Measurements from ENCODE around the gene NTM.

The NTM gene

DNA sequence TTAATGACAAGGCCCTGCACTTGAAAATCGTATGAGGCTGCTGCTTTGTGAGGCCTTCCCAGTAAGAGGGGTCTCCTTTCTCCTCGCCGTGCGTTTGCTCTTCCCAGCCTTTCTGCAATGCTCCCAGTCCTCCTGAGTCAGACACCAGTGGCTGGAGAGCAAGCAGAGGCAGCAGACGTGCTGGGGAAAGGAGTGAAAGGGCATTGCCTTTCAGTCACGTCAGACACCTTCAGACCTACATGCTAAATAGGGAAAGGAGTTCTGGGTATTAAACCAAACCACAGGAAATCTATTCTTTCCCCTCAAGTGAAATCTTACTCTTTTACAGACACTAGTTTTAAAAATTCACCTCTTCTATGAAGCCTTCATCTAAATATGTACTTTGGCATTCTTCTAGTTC lies 274.8 kb downstream of the NTM start:
- TF ChIP-seq, protein P1, sequence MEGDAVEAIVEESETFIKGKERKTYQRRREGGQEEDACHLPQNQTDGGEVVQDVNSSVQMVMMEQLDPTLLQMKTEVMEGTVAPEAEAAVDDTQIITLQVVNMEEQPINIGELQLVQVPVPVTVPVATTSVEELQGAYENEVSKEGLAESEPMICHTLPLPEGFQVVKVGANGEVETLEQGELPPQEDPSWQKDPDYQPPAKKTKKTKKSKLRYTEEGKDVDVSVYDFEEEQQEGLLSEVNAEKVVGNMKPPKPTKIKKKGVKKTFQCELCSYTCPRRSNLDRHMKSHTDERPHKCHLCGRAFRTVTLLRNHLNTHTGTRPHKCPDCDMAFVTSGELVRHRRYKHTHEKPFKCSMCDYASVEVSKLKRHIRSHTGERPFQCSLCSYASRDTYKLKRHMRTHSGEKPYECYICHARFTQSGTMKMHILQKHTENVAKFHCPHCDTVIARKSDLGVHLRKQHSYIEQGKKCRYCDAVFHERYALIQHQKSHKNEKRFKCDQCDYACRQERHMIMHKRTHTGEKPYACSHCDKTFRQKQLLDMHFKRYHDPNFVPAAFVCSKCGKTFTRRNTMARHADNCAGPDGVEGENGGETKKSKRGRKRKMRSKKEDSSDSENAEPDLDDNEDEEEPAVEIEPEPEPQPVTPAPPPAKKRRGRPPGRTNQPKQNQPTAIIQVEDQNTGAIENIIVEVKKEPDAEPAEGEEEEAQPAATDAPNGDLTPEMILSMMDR (IDR thresholded peaks at IDR 0.05; ENCODE audit: low read depth, low read length): no peak
- Histone ChIP-seq H3K4me1 (no peaks in the 10 kb centered on the region), H3K27me3 (no peaks in the 10 kb centered on the region), H3K36me3 (no peaks in the 10 kb centered on the region), H3K4me3 (ENCODE audit: low read depth, low read length) (no peak overlapping the region), H3K9me3 (no peaks in the 10 kb centered on the region; the same call in 1 of the 2 replicates)
- no peak for DNase-seq

DNA sequence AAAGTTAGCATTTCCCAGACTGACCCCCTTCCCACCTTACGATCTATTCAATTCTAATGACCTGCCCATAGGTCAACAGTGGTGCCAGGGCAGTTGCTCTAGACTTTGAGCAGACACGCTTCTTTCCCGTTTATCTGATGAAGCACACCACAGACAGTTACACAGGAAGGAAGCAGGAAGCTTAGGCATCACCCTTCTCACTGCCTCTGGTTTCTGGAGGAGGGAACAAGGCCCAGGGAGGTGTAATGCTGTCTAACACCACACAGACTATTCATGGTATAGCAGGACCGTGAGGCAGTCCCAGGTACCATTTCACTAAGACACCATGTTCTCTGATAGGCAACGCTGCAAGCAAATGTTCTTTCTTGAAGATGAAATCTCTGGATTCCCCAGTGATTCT lies 279.4 kb downstream of the NTM start:
- H3K4me1 ChIP-seq: no peaks in the 10 kb centered on the region
- H3K9me3 ChIP-seq: no peaks in the 10 kb centered on the region; the same call in 1 of the 2 replicates

DNA sequence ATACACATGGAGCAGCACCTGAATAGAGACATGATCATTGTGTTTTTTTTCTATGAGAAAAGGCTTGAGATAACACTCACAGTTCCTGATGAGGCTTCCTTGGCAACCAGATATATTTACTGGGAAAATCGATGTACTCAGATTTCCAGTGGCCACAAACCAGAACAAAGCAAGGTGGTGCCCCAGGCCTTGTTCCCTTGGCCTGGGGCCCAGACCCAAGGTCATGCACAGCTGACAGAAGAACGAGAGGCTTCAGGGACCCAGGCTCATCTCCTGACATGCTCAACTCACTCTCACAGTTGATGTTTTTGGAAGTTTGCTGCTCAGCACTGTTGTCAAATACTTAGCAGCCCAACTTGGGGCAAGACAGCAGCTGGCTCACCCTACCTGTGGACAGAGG lies 281.8 kb downstream of the NTM start:
- Histone ChIP-seq H3K36me3 (no peaks in the 10 kb centered on the region), H3K9me3 (no peaks in the 10 kb centered on the region; the same call in 1 of the 2 replicates), H3K4me1 (no peaks in the 10 kb centered on the region), H3K4me3 (ENCODE audit: low read depth, low read length) (no peak overlapping the region), H3K27me3 (no peaks in the 10 kb centered on the region)
- DNase-seq: no peak
- TF ChIP-seq, protein P1 (IDR thresholded peaks at IDR 0.05; ENCODE audit: low read depth, low read length): no peak

More for the DNA sequence above, 279.4 kb downstream of the NTM start:
- TF ChIP-seq, protein P1 (IDR thresholded peaks at IDR 0.05; ENCODE audit: low read depth, low read length): no peak
- DNase-seq: no peak
- Histone ChIP-seq H3K27me3 (no peaks in the 10 kb centered on the region), H3K36me3 (no peaks in the 10 kb centered on the region), H3K4me3 (ENCODE audit: low read depth, low read length) (no peak overlapping the region)

DNA sequence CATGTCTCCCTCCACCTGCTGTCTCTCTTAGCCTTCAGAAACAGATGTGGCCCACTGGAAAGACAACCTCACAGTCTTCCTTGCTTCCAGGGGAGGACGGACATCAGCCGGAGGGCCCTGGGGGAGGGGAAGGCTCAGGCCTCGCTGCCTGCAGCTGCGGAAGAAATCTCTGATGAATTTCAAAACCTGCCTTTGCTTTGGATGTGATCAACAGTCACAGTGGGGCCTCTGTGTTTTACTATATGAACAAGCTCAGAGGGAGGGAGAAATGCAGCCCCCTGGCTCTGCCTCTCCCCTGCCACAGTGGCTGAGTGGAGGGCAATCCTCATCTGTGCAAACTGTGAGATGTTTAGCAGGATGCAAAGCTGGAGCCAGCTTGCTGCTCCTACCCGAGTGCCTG lies 282.8 kb downstream of the NTM start:
- Histone ChIP-seq H3K9me3 (no peaks in the 10 kb centered on the region; the same call in 1 of the 2 replicates), H3K36me3 (no peaks in the 10 kb centered on the region), H3K4me3 (ENCODE audit: low read depth, low read length) (no peak overlapping the region), H3K27me3 (no peaks in the 10 kb centered on the region), H3K4me1 (no peaks in the 10 kb centered on the region)
- DNase-seq: no peak
- TF ChIP-seq, protein P1 (IDR thresholded peaks at IDR 0.05; ENCODE audit: low read depth, low read length): no peak

DNA sequence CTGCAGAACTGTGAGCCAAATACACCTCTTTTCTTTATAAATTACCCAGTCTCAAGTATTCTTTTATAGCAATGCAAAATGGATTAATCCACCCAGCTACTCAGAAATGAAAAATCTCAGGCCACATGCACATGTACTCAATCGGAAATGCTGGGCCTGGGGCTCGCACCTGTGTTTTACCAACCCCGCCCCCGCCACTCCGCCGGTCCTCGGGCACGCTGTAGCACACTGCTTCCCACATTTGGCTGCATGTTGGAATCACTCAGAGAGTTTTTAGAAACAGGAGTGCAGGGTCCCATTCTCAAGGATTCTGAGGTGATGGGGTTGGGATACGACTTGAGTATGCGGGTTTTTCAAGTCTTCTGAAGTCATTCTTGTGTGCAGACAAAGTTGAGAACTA lies 284.4 kb downstream of the NTM start:
- DNase-seq: no peak
- no peaks in the 10 kb centered on the region for H3K36me3 ChIP-seq
- no peaks in the 10 kb centered on the region; the same call in 1 of the 2 replicates for H3K9me3 ChIP-seq
- H3K4me3 ChIP-seq (ENCODE audit: low read depth, low read length): no peak overlapping the region
- no peaks in the 10 kb centered on the region for H3K27me3 ChIP-seq
- TF ChIP-seq, protein P1 (IDR thresholded peaks at IDR 0.05; ENCODE audit: low read depth, low read length): no peak
- no peaks in the 10 kb centered on the region for H3K4me1 ChIP-seq

DNA sequence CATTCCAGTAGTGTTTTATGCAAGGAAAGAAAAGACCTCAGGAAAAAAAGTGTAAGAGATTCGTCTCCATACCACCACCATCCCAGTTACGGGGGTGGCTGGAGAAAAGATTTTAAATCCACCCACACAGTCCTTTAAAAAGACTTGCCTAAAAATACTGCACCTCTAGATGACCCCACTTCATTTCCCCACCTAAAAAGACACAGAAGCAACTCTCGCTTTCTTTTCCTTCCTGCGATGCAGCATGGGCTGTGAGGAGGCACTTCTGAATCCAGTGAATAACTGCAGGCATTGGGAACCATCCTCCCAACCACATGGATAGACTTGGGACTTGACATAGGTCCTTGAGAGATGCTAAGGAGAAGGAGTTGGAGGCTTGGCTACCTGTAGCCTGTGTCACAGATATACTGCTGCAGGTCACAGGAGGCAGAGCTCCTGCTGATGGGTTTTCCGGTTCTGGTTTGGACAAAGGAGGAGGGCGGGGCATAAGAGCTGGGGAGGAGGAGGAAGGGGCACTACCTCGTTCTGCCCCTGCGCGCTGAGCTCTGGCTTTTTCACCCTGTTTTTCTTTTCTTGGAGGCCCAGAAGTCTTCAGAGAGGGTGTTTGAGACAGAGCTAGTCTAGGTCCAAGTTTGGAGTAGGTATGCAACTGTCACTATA lies 285.9 kb downstream of the NTM start:
- Histone ChIP-seq H3K27me3 (no peaks in the 10 kb centered on the region), H3K4me1 (no peaks in the 10 kb centered on the region), H3K36me3 (no peaks in the 10 kb centered on the region), H3K9me3 (no peaks in the 10 kb centered on the region), H3K4me3 (ENCODE audit: low read depth, low read length) (no peak overlapping the region)
- DNase-seq: no peak
- TF ChIP-seq, protein P1 (IDR thresholded peaks at IDR 0.05; ENCODE audit: low read depth, low read length): no peak

All from BE2C (cell line).